ENCODE data around the gene CYP20A1.

- TF ChIP-seq POLR2A (IDR thresholded peaks at IDR 0.05) (no peak), CTCF (IDR thresholded peaks at IDR 0.05) (no peak)
Measured at GRCh38 chr2:203261326-203262159, 22.7 kb downstream of the CYP20A1 start.

Data from breast epithelium (tissue), 3 donors.